Mucosa of descending colon (tissue), 3 donors: ENCODE measurements around the gene MECP2. TPM values are rescaled to one million over a fixed set of nuclear protein-coding genes. Genes with fewer than 3 reads are reported as not detected.

Experiments used
- ATAC-seq: fragments of 200-7000 bp; cut with Tn5 transposase; one replicate; pipeline ENCODE4 v1.9.1; 2020; ENCODE audit warnings: mild to moderate bottlenecking, moderate library complexity
- DNase-seq, 3 donors: peaks; one replicate each; pipeline ENCODE4 v3.0.0-alpha.2; 2020
- H3K36me3 ChIP-seq: fragments of 200-600 bp; one replicate; pipeline ENCODE4 v1.8.0; 2021; ENCODE audit warnings: low read depth, mild to moderate bottlenecking
- H3K4me1 ChIP-seq: fragments of 200-600 bp; one replicate; pipeline ENCODE4 v1.8.0; 2021; ENCODE audit warnings: low read depth, mild to moderate bottlenecking
- H3K4me3 ChIP-seq: fragments of 200-600 bp; one replicate; pipeline ENCODE4 v1.8.0; 2021; ENCODE audit warnings: mild to moderate bottlenecking
- H3K9me3 ChIP-seq: fragments of 200-600 bp; one replicate; pipeline ENCODE4 v1.8.0; 2021; ENCODE audit warnings: mild to moderate bottlenecking
- intact Hi-C, 2 donors: fragments of 100-400 bp; cut with DNase I in 1 of 2; cut with micrococcal nuclease in 1 of 2; formaldehyde crosslinking; loops; one replicate each; pipeline versions ENCODE4 v1.11.0 to v1.11.1; 2022; cut with DNase I, micrococcal nuclease
- total RNA-seq, 3 donors: library from RNA; stranded (reverse); fragmentation: NEBNext Ultra II Directional in 2 of 3; extraction: Animal tissue kit (Norgen Biotek cat#: 25700) in 2 of 3; gene quantifications; one replicate each; pipeline versions ENCODE4 v1.2.1 to v1.2.4, GENCODE V29; 2021 to 2023
- TF ChIP-seq, protein P1 (sequence below): fragments of 200-600 bp; IDR thresholded peaks from one replicate; pipeline ENCODE4 v1.8.0; 2022; ENCODE audit warnings: antibody characterized with exemption, mild to moderate bottlenecking
- donor health status: DM: no; HTN: no; CAD: no; lungs with moderate emphysema.
- donor health status: DM: no; HTN: no; CAD: no.
- donor health status: DM: no; HTN: yes; CAD: no.

Gene MECP2
- total RNA-seq, 3 donors from 2014 or later: 33.5 to 55.6 (median 35.6) TPM

DNA sequence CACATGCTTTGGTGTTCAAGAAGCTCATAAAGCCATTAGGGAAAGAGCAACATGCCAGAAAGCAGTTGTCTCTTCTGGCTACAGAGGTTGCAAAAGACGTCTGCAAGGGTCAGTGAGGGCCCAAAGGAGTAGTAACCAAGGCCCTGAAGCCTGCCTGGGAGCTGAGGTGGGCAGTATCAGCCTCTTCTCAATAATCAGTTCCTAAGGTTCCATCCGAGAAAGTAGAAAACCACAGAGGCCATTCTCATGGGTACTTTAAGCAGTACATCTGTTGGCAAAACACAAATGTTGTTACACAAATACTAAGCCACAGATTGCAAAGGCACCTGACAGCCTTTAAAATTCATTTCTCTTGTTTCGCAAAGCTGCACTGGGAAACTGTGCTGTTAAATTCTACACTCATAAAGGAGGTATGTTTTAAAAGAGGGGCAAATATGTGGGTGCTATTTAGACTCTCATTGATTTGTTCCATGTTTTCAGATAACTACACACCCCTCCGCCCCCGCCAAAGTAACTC is 37.7 kb downstream of the MECP2 start:
- no peak for DNase-seq
- no peak overlapping the region for H3K4me3 ChIP-seq
- no peak for ATAC-seq
- TF ChIP-seq, protein P1, sequence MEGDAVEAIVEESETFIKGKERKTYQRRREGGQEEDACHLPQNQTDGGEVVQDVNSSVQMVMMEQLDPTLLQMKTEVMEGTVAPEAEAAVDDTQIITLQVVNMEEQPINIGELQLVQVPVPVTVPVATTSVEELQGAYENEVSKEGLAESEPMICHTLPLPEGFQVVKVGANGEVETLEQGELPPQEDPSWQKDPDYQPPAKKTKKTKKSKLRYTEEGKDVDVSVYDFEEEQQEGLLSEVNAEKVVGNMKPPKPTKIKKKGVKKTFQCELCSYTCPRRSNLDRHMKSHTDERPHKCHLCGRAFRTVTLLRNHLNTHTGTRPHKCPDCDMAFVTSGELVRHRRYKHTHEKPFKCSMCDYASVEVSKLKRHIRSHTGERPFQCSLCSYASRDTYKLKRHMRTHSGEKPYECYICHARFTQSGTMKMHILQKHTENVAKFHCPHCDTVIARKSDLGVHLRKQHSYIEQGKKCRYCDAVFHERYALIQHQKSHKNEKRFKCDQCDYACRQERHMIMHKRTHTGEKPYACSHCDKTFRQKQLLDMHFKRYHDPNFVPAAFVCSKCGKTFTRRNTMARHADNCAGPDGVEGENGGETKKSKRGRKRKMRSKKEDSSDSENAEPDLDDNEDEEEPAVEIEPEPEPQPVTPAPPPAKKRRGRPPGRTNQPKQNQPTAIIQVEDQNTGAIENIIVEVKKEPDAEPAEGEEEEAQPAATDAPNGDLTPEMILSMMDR: no peak
- no peaks in the 10 kb centered on the region for H3K9me3 ChIP-seq
- intact Hi-C loops: no loop called here
- H3K4me1 ChIP-seq: peaks cover 5% of the 10 kb centered on the region
- H3K36me3 ChIP-seq: no peaks in the 10 kb centered on the region

DNA sequence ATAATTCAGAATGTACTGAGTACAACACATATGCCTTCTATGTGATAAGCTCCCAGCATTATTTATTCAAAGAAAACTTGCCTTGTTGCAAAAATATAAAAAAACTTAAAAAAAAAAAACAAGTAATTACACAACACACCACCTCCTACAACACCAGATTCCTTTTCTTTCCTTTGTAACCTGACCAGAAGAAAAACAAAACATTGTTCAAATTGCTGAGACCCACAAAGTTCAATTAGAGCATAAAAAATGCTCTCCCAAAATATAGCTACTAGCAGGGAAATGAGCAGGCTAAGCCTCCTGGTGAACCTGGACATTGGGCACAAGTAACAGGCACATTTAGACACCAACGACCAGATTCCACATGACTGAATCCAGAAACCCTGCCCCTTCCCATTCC is 38.3 kb downstream of the MECP2 start:
- intact Hi-C loops: no loop called here
- no peak for ATAC-seq
- no peak overlapping the region for H3K4me3 ChIP-seq
- DNase-seq: no peak
- H3K36me3 ChIP-seq: no peaks in the 10 kb centered on the region
- peaks cover 5% of the 10 kb centered on the region for H3K4me1 ChIP-seq
- no peaks in the 10 kb centered on the region for H3K9me3 ChIP-seq
- TF ChIP-seq, protein P1: no peak

DNA sequence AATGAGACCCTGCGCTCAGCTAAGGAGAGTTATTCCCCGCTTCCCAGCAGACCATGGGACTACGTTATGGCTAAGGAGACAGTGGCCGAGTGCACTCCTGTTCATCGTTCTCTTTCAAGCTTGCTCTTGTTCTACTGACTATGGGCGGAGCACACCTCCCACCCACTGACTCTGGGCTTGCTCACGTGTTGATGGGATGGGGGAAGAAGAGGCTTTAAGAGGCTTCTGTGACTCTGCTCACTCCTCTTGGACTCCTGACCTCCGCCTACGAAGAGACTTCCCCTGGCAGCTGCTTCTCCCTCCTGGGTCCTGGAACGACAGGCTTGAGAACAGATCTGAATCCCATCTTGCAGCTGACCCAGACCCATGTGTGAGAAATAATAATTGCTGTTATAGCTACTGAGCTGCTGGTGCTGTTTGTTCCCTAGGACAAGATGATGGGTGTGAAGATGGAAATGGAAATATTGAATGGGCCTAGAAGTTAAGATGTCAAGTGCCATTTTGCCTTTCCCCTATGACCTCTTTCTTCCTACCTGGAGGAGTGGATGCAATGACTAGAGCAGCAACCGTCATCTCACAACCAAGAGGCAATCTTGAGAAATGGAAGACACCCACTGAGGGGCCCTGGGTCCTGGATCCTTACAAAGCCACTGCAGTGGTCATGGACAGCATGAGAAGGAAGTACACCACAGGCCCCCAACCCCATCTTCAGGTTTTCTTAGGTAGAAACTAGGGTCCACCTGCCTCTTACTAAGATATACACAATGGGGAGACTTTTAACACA is 39.1 kb downstream of the MECP2 start:
- TF ChIP-seq, protein P1: no peak
- no peaks in the 10 kb centered on the region for H3K9me3 ChIP-seq
- DNase-seq: no peak
- peaks cover 5% of the 10 kb centered on the region for H3K4me1 ChIP-seq
- intact Hi-C loops: no loop called here
- no peaks in the 10 kb centered on the region for H3K36me3 ChIP-seq
- ATAC-seq: no peak
- no peak overlapping the region for H3K4me3 ChIP-seq

DNA sequence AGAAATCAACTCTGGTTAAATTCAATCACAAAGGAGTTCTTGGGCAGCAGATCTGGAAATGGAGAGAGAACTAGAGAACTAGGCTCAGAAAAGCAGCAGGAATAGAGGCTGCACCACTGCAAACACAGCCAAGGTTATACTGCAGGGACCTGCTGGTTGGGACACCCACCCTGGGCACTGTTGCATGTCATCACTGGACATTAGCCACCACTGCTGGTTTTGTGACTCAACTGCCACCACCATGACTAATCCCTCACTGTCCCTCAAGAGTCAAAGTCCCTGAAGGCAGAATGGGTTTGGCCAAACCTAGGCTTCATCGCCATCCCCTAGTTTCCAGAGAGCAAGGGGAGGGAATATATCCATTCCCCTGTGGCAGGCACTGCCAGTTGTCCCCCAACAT is 39.7 kb downstream of the MECP2 start:
- peaks cover 5% of the 10 kb centered on the region for H3K4me1 ChIP-seq
- DNase-seq: no peak
- peak; percentile 41 for ATAC-seq
- H3K36me3 ChIP-seq: no peaks in the 10 kb centered on the region
- TF ChIP-seq, protein P1: no peak
- no peaks in the 10 kb centered on the region for H3K9me3 ChIP-seq
- no peak overlapping the region for H3K4me3 ChIP-seq
- intact Hi-C loops: no loop called here

DNA sequence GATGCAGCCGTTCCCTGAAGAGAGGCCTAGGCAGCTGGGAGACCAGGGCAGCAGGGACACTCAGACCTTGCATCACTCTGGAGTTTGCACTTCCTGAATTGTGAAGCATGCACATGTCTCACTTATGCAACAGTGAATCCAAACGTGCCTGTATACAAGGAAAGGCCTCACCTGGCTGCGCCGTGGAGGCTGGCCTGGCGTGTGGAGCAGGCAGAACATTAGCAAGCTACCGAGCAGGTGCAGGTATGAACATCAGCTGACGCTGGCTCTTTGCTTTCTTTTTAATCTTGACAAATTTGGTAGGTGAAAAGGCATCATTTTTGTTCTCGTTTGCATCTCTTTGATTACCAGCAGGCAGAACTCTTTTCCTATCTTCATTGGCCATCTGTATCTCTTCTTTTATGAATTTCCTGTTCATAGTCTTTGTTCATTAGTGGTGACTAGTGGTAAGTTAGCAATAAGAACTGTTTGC is 40.7 kb downstream of the MECP2 start:
- peaks cover 5% of the 10 kb centered on the region for H3K4me1 ChIP-seq
- H3K4me3 ChIP-seq: no peak overlapping the region
- ATAC-seq: peak; percentile 90
- TF ChIP-seq, protein P1: no peak
- H3K9me3 ChIP-seq: no peaks in the 10 kb centered on the region
- no peaks in the 10 kb centered on the region for H3K36me3 ChIP-seq
- peak in 2 of 3 donors; percentile 14 to 43 for DNase-seq
- intact Hi-C loops: no loop called here
